ENCODE data around the gene LCE2C.

LCE2C gene

DNA sequence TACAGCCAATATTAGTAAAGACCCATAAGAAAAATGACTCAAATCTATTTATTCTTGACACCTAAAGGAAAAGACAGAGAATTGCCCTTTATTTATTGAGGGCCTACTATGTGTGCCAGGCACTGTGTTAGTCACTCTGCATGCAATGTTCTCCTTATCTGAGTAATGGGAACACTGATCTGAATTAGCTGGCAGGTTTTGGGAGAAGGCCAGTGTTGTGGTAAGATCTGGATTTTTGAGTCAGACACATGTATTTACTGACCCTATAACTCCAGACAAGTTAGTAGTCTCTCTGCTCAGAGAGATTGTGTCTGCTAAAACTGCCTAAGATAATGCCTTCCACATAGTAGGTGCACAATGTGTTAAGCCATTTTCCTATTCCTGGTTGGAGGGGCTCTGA, 50.2 kb downstream of the LCE2C start:
- DNase-seq (ENCODE audit: low read depth), result no peak

Data from activated T-helper 9 cell treated with anti-CD3 and anti-CD28 coated beads, Interleukin-2, amount 50 U/mL, for 16 hours (primary cell).